ENCODE results near the gene TBC1D22A. TPM values are rescaled to one million over a fixed set of nuclear protein-coding genes. Genes with fewer than 3 reads are reported as not detected.

TBC1D22A gene
- total RNA-seq, 1 experiment from 2014 or later: 20.9 TPM

DNA sequence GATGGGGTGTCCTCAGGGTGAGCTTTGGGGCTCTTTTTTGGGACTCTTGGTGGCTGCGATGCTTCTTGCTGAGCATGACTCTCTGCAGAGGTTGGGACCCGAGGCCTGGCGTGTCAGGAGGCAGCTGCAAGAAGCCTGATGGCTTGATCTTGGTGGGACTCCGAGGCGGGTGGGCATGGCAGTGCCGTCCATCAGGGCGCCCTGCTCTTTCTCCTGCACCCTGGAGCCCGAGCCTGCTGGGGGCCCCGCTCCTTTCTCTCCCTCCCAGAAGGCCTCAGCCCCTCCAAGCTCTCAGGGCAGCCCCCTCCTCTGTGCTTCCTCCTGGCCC, 432.7 kb downstream of the TBC1D22A start:
- Histone ChIP-seq H3K27ac (ENCODE audit: low read depth, low read length) (no peak overlapping the region), H3K27me3 (ENCODE audit: insufficient read depth, low read length) (no peaks in the 10 kb centered on the region), H2AFZ (ENCODE audit: low read depth, low read length, poor library complexity, severe bottlenecking) (no peak overlapping the region), H3K9me2 (ENCODE audit: insufficient read depth) (no peaks in the 10 kb centered on the region), H3K4me2 (ENCODE audit: low read length) (no peak overlapping the region), H3K4me3 (replicated peaks in 1 of 2; ENCODE audit: low read depth in 1 of 2, low read length in 2 of 2) (no peak overlapping the region), H3K79me2 (ENCODE audit: insufficient read depth, low read length) (no peaks in the 10 kb centered on the region), H3K9ac (ENCODE audit: low read length) (no peak overlapping the region), H3K36me3 (ENCODE audit: control insufficient read depth in 1 of 2, insufficient read depth in 2 of 2, low read length in 2 of 2) (no peaks in the 10 kb centered on the region), H4K20me1 (ENCODE audit: insufficient read depth) (no peaks in the 10 kb centered on the region), H3K4me1 (ENCODE audit: control insufficient read depth in 1 of 2, insufficient read depth in 2 of 2, low read length in 2 of 2) (peaks cover 5 to 11% of the 10 kb centered on the region in 2 experiments; a peak in 3 of 4 replicates), H3K9me3 (ENCODE audit: control insufficient read depth in 1 of 2, insufficient read depth in 1 of 2, low read depth in 1 of 2, low read length in 2 of 2) (no peaks in the 10 kb centered on the region)
- ATAC-seq: no peak
- ChIA-PET RAD21 (ENCODE audit: low non-redundant PET in 1 of 2, low total read pairs in 2 of 2, uncharacterized antibody in 2 of 2, unreplicated experiment in 2 of 2) (interaction anchor here in 1 of 2 experiments (0.6 kb wide), 1 partner anchor 209 kb away, joined by 3 read pairs; no protein-coding TSS in a partner anchor), POLR2A (no interaction called here), CTCF (no interaction called here)
- TF ChIP-seq ELF1 (IDR thresholded peaks at IDR 0.05; ENCODE audit: borderline replicate concordance, low read depth) (no peak), POLR2AphosphoS5 (IDR thresholded peaks at IDR 0.05; ENCODE audit: low read depth, low read length) (no peak), JUND (IDR thresholded peaks at IDR 0.05) (no peak), FOSL1 (IDR thresholded peaks at IDR 0.05; ENCODE audit: low read depth) (no peak), TCF7L2 (IDR thresholded peaks at IDR 0.05; ENCODE audit: borderline replicate concordance, extremely low read depth, insufficient read depth, insufficient read length) (no peak), EGR1 (IDR thresholded peaks at IDR 0.05; ENCODE audit: low read depth) (no peak), SRF (IDR thresholded peaks at IDR 0.05; ENCODE audit: low read depth) (no peak), CBX3 (IDR thresholded peaks at IDR 0.05; ENCODE audit: low read depth) (no peak), EZH2phosphoT487 (IDR thresholded peaks at IDR 0.05; ENCODE audit: borderline replicate concordance) (no peak), SIN3A (IDR thresholded peaks at IDR 0.05; ENCODE audit: low read depth) (no peak), RAD21 (IDR thresholded peaks at IDR 0.05; ENCODE audit: low read depth) (no peak), POLR2A (IDR thresholded peaks at IDR 0.05; ENCODE audit: borderline replicate concordance, extremely low read depth, insufficient read depth, insufficient read length) (no peak)
- TF ChIP-seq, protein P1, sequence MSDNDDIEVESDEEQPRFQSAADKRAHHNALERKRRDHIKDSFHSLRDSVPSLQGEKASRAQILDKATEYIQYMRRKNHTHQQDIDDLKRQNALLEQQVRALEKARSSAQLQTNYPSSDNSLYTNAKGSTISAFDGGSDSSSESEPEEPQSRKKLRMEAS (IDR thresholded peaks at IDR 0.05): no peak
- TF ChIP-seq, protein P2, sequence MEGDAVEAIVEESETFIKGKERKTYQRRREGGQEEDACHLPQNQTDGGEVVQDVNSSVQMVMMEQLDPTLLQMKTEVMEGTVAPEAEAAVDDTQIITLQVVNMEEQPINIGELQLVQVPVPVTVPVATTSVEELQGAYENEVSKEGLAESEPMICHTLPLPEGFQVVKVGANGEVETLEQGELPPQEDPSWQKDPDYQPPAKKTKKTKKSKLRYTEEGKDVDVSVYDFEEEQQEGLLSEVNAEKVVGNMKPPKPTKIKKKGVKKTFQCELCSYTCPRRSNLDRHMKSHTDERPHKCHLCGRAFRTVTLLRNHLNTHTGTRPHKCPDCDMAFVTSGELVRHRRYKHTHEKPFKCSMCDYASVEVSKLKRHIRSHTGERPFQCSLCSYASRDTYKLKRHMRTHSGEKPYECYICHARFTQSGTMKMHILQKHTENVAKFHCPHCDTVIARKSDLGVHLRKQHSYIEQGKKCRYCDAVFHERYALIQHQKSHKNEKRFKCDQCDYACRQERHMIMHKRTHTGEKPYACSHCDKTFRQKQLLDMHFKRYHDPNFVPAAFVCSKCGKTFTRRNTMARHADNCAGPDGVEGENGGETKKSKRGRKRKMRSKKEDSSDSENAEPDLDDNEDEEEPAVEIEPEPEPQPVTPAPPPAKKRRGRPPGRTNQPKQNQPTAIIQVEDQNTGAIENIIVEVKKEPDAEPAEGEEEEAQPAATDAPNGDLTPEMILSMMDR (IDR thresholded peaks at IDR 0.05 in 2 of 3, conservative IDR thresholded peaks at IDR 0.05 in 1 of 3; ENCODE audit: borderline replicate concordance in 1 of 3, insufficient read depth in 1 of 3, low read depth in 2 of 3, low read length in 2 of 3): no peak
- TF ChIP-seq, protein P3, sequence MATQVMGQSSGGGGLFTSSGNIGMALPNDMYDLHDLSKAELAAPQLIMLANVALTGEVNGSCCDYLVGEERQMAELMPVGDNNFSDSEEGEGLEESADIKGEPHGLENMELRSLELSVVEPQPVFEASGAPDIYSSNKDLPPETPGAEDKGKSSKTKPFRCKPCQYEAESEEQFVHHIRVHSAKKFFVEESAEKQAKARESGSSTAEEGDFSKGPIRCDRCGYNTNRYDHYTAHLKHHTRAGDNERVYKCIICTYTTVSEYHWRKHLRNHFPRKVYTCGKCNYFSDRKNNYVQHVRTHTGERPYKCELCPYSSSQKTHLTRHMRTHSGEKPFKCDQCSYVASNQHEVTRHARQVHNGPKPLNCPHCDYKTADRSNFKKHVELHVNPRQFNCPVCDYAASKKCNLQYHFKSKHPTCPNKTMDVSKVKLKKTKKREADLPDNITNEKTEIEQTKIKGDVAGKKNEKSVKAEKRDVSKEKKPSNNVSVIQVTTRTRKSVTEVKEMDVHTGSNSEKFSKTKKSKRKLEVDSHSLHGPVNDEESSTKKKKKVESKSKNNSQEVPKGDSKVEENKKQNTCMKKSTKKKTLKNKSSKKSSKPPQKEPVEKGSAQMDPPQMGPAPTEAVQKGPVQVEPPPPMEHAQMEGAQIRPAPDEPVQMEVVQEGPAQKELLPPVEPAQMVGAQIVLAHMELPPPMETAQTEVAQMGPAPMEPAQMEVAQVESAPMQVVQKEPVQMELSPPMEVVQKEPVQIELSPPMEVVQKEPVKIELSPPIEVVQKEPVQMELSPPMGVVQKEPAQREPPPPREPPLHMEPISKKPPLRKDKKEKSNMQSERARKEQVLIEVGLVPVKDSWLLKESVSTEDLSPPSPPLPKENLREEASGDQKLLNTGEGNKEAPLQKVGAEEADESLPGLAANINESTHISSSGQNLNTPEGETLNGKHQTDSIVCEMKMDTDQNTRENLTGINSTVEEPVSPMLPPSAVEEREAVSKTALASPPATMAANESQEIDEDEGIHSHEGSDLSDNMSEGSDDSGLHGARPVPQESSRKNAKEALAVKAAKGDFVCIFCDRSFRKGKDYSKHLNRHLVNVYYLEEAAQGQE (IDR thresholded peaks at IDR 0.05; ENCODE audit: low read depth): no peak
- TF ChIP-seq, protein P4, sequence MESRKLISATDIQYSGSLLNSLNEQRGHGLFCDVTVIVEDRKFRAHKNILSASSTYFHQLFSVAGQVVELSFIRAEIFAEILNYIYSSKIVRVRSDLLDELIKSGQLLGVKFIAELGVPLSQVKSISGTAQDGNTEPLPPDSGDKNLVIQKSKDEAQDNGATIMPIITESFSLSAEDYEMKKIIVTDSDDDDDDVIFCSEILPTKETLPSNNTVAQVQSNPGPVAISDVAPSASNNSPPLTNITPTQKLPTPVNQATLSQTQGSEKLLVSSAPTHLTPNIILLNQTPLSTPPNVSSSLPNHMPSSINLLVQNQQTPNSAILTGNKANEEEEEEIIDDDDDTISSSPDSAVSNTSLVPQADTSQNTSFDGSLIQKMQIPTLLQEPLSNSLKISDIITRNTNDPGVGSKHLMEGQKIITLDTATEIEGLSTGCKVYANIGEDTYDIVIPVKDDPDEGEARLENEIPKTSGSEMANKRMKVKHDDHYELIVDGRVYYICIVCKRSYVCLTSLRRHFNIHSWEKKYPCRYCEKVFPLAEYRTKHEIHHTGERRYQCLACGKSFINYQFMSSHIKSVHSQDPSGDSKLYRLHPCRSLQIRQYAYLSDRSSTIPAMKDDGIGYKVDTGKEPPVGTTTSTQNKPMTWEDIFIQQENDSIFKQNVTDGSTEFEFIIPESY (IDR thresholded peaks at IDR 0.05; ENCODE audit: extremely low read depth, insufficient replicate concordance, low read length): no peak
- TF ChIP-seq, protein P5, sequence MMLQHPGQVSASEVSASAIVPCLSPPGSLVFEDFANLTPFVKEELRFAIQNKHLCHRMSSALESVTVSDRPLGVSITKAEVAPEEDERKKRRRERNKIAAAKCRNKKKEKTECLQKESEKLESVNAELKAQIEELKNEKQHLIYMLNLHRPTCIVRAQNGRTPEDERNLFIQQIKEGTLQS (IDR thresholded peaks at IDR 0.05): no peak
- intact Hi-C loops (cut with micrococcal nuclease): no loop called here
- no peak for DNase-seq (ENCODE audit: low read depth, low spot score)
- no TSS peak for BruUV-seq (replicated peaks)
